HG02885 (cell line): ENCODE measurements around the gene MINK1.

Experiments
- ATAC-seq: cut with Tn5 transposase; IDR thresholded peaks from one replicate; pipeline ENCODE4 v1.9.1; 2021; ENCODE audit warnings: mild to moderate bottlenecking; ENCODE audit not compliant: unreplicated experiment, poor library complexity

The MINK1 gene

GRCh38 chr17:4944163-4944553 is 111.0 kb downstream of the MINK1 start:
- ATAC-seq: no peak

GRCh38 chr17:4944554-4945175 is 111.5 kb downstream of the MINK1 start:
- ATAC-seq: no peak

- ATAC-seq: peak; percentile 21
Measured at GRCh38 chr17:4945176-4945943, 112.2 kb downstream of the MINK1 start.

- ATAC-seq: no peak
Measured at GRCh38 chr17:4945944-4946280, 112.8 kb downstream of the MINK1 start.

GRCh38 chr17:4946312-4946976 is 113.3 kb downstream of the MINK1 start:
- no peak for ATAC-seq

- no peak for ATAC-seq
Measured at GRCh38 chr17:4947010-4947410, 113.9 kb downstream of the MINK1 start.
